ENCODE results near the gene RPL27. TPM values are rescaled to one million over a fixed set of nuclear protein-coding genes. Genes with fewer than 3 reads are reported as not detected.
A peak's percentile ranks its signal among the peaks of the same experiment; 100 is the strongest.

Gene RPL27
- total RNA-seq, 2 donors from 2014 or later: 406 to 507 TPM

DNA sequence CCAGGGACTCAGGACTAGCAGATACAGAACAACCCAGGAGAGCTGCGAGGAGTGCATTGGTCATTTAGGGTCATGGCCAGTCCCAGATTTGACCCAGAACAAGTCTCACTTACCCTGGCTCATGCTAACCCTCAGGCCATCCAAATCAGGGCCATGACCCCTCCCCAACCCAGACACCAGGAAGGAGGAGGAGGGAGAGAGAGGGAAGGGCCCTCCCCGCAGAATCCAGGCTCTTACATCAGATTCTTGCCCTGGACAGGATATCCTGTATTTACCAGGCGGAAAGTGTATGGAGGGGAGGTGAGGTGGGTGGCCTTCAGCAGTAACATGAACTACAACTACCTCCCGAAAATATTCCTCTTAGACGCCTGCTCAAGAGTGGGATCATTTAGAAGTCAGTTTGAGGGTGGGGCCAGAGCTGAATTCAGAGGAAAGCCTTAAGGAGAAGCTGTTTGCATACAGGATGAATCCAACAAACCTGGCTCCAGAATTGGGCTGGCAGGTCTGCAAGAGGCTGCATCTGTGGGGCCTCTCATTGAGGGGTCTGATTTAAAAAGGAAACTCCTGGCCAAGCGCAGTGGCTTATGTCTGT, 21.9 kb downstream of the RPL27 start:
- peak overlapping the region in 3 of 4 donors; percentile 21 to 83 (median 34) for H3K27ac ChIP-seq
- ATAC-seq (no peak), DNase-seq (no peak)
- 71 to 72% methylated on average over 6 of the region's 6 CpGs for WGBS, 2 donors
- H3K4me3 ChIP-seq: no peak overlapping the region
- no peaks in the 10 kb centered on the region for H3K9me3 ChIP-seq
- intact Hi-C loops (cut with DNase I): loop anchor here (10.0 kb wide), 2 partner anchors 115 to 295 kb away; no protein-coding TSS in a partner anchor
- H3K4me1 ChIP-seq: peaks cover 31% of the 10 kb centered on the region
- TF ChIP-seq, protein P1, sequence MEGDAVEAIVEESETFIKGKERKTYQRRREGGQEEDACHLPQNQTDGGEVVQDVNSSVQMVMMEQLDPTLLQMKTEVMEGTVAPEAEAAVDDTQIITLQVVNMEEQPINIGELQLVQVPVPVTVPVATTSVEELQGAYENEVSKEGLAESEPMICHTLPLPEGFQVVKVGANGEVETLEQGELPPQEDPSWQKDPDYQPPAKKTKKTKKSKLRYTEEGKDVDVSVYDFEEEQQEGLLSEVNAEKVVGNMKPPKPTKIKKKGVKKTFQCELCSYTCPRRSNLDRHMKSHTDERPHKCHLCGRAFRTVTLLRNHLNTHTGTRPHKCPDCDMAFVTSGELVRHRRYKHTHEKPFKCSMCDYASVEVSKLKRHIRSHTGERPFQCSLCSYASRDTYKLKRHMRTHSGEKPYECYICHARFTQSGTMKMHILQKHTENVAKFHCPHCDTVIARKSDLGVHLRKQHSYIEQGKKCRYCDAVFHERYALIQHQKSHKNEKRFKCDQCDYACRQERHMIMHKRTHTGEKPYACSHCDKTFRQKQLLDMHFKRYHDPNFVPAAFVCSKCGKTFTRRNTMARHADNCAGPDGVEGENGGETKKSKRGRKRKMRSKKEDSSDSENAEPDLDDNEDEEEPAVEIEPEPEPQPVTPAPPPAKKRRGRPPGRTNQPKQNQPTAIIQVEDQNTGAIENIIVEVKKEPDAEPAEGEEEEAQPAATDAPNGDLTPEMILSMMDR (IDR thresholded peaks at IDR 0.05): no peak
- TF ChIP-seq POLR2A (IDR thresholded peaks at IDR 0.05): no peak
- H3K36me3 ChIP-seq (replicated peaks in 1 of 2; ENCODE audit: insufficient read depth in 1 of 2, low read depth in 2 of 2): no peaks in the 10 kb centered on the region
- H3K27me3 ChIP-seq: no peaks in the 10 kb centered on the region

DNA sequence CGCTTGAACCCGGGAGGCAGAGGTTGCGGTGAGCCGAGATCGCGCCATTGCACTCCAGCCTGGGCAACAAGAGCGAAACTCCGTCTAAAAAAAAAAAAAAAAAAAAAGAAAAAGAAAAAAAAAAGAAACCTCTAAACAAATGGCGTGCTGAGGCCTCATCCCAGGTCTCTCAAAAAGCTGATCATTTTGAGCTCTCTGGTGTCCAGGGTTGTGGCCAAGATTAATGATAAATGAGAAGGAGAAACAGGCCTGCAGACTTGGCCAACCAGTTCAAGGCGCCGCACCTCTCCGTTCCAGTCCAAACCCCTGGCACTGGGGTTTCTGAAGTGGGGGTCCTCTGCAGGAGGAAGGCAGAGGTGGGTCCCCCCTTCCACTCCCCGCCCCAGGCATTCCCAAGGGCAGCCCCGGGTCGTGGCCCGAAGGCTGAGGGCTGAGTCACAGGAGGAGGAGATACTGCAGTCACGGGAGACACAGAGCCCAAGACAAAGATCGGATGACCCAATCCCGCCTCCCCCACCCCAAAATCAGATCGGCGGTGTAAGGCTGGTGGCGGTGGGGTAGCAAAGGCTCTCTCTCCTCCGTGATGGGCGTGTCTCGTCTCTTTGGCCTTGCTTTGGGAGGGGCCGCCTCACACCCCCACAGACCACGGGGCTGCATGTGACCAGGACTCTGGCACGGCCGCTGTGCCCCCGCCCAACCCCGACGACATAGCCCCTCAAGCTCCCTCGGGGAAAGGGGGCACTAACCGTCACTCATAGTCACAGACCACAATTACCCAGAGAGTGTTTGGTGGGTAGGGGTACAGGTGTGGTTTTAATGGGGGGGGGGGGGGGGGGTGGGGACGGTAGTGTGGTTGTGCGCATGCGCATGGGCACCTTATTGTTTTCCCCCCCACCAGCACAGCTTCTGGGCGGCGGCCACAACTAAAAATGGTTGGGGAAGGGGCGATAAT, 22.8 kb downstream of the RPL27 start:
- intact Hi-C loops (cut with DNase I): loop anchor here (10.0 kb wide), 2 partner anchors 114 to 294 kb away; no protein-coding TSS in a partner anchor
- H3K9me3 ChIP-seq: no peaks in the 10 kb centered on the region
- 24 to 36% methylated on average over 22 to 35 of the region's 40 CpGs for WGBS, 2 donors
- H3K36me3 ChIP-seq (replicated peaks in 1 of 2; ENCODE audit: insufficient read depth in 1 of 2, low read depth in 2 of 2): no peaks in the 10 kb centered on the region
- H3K27ac ChIP-seq: peak overlapping the region; percentile 63 to 83 (median 76)
- DNase-seq: peak; percentile 48 to 64 (median 60)
- H3K27me3 ChIP-seq: no peaks in the 10 kb centered on the region
- peak overlapping the region; percentile 55 to 90 for H3K4me3 ChIP-seq
- TF ChIP-seq, protein P1 (IDR thresholded peaks at IDR 0.05): no peak
- TF ChIP-seq POLR2A (IDR thresholded peaks at IDR 0.05): peak in 2 of 3 donors; percentile 18 to 23
- ATAC-seq: peak; percentile 5
- H3K4me1 ChIP-seq: peaks cover 31% of the 10 kb centered on the region

DNA sequence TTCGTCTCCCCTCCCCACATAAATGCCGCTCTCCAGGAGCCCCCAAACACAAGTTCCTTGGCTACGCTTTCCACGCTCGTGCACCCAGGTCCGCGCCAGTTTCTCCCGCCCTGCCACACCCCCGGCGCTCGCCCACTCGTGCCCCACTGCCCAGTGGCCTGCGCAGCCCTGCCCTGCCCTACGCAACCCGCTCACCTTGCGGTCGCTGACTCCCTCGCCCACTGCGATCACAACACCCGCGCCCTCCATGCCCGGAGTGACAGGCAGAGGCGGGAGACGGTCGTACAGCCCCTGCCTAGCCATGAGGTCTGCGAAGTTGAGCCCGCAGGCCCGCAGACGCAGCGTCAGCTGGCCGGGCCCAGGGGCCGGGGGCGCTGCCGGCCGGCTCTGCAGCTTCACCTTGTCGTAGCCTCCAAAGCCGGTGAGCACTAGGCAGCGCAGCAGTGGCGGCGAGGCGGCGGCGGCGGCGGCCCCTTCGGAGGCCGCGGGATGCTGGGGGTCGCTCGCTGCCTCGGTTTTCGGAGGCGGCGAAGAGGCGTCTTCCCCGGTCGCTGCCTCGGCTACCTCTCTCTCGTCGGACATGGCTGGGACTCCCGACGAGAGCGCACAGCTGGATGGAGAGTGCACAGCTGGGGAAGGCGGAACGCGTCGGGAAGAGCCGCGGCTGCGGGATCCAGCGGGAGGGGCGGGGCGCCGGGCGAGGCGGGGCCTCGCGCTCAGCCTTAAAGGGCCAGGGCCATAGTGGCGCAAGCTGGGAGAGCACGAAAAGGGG, 23.7 kb downstream of the RPL27 start, which contains the start of gene VAT1:
Gene VAT1 (minus strand): TSS at position 645 of the 772 bp plus-strand sequence. CDS start 63 bp downstream, at position 582.
- no peaks in the 10 kb centered on the region for H3K27me3 ChIP-seq
- no peaks in the 10 kb centered on the region for H3K36me3 ChIP-seq (replicated peaks in 1 of 2; ENCODE audit: insufficient read depth in 1 of 2, low read depth in 2 of 2)
- WGBS, 2 donors: 0% methylated on average over 3 to 78 of the region's 80 CpGs
- intact Hi-C loops (cut with DNase I): loop anchor here (10.0 kb wide), 2 partner anchors 113 to 293 kb away; no protein-coding TSS in a partner anchor
- H3K4me3 ChIP-seq: peak within 1 kb of the TSS; percentile 55 to 90
- ATAC-seq (peak; percentile 68), DNase-seq (peak; percentile 82 to 86 (median 83))
- peak within 1 kb of the TSS; percentile 63 to 83 (median 76) for H3K27ac ChIP-seq
- peak; percentile 33 to 58 (median 55) for TF ChIP-seq POLR2A (IDR thresholded peaks at IDR 0.05)
- TF ChIP-seq, protein P1 (IDR thresholded peaks at IDR 0.05): peak in 2 of 7 experiments; percentile 4 to 6
- H3K4me1 ChIP-seq: peaks cover 31% of the 10 kb centered on the region
- H3K9me3 ChIP-seq: no peaks in the 10 kb centered on the region
